GM12878 (cell line): ENCODE results near the gene TRIL. TPM values are rescaled to one million over a fixed set of nuclear protein-coding genes. Genes with fewer than 3 reads are reported as not detected.

Experiments
- ATAC-seq: fragments of 200-7000 bp; cut with Tn5 transposase; 3 replicates; pipeline ENCODE4 v1.9.1; 2020; ENCODE audit warnings: mild to moderate bottlenecking, moderate library complexity
- BruUV-seq: library from RNA; stranded (reverse); fragments of 400-500 nt; replicated peaks from 2 replicates; lab custom pipeline; 2021; lab: Mats Ljungman, UMichigan
- CTCF ChIA-PET: fragments of 300-600 bp; sonication (Branson Sonifier 250); formaldehyde crosslinking; extraction: SDS; loops from one replicate; lab custom pipeline; 2021; ENCODE audit warnings: inconsistent platforms; lab: Yijun Ruan, JAX
- POLR2A ChIA-PET: fragments of 350-600 bp; formaldehyde crosslinking; extraction: SDS; loops from one replicate; lab custom pipeline; 2021; ENCODE audit warnings: inconsistent platforms; lab: Charles Lee
- RAD21 ChIA-PET: fragments of 300-600 bp; sonication (Branson Sonifier 250); formaldehyde crosslinking; loops from one replicate; lab custom pipeline; 2023; ENCODE audit warnings: antibody characterized with exemption; ENCODE audit not compliant: unreplicated experiment; lab: Charles Lee
- SMC1A ChIA-PET: fragments of 300-600 bp; sonication (Branson Sonifier 250); formaldehyde crosslinking; loops from one replicate; lab custom pipeline; 2023; ENCODE audit not compliant: unreplicated experiment, uncharacterized antibody; lab: Charles Lee
- DNase-seq: peaks from one replicate; pipeline ENCODE4 v3.0.0-alpha.2; 2011; ENCODE audit warnings: low read depth, low spot score
- FAIRE-seq: peaks from 3 replicates; lab custom pipeline; 2011; peaks lifted over from hg19 to GRCh38; lab: Jason Lieb, UNC
- H2AFZ ChIP-seq: 2 replicates; pipeline ENCODE4 v1.6.0; 2011; ENCODE audit warnings: low read depth, low read length, control low read depth; ENCODE audit not compliant: control insufficient read depth
- H3K27ac ChIP-seq: 2 replicates; pipeline ENCODE4 v1.5.1; 2011; ENCODE audit warnings: control low read depth; ENCODE audit not compliant: control insufficient read depth, insufficient read depth
- H3K27me3 ChIP-seq, 2 experiments: replicated peaks in 1 of 2; 2 replicates each; pipeline versions ENCODE4 v1.6.0 to v1.6.1; 2011; ENCODE audit warnings: low read length in 1 of 2; ENCODE audit not compliant: control insufficient read depth in 2 of 2, insufficient read depth in 2 of 2
- H3K36me3 ChIP-seq, 2 experiments: 2 replicates each; pipeline ENCODE4 v1.5.1; 2011; ENCODE audit warnings: low read length in 1 of 2; ENCODE audit not compliant: control insufficient read depth in 2 of 2, insufficient read depth in 2 of 2
- H3K4me1 ChIP-seq: 2 replicates; pipeline ENCODE4 v1.6.1; 2011; ENCODE audit warnings: mild to moderate bottlenecking, low read length, moderate library complexity, mixed read lengths; ENCODE audit not compliant: control insufficient read depth, insufficient read depth
- H3K4me2 ChIP-seq: 2 replicates; pipeline ENCODE4 v1.6.0; 2011; ENCODE audit warnings: control low read depth; ENCODE audit not compliant: control insufficient read depth, insufficient read depth
- H3K4me3 ChIP-seq: fragments of 200-600 bp; sonication (generic); 2 replicates; pipeline ENCODE4 v1.5.1; 2016
- H3K79me2 ChIP-seq: 2 replicates; pipeline ENCODE4 v1.6.0; 2011; ENCODE audit warnings: low read length; ENCODE audit not compliant: control insufficient read depth, insufficient read depth
- H3K9ac ChIP-seq: 2 replicates; pipeline ENCODE4 v1.8.0; 2011; ENCODE audit warnings: low read length, control low read depth, mixed read lengths; ENCODE audit not compliant: control insufficient read depth, insufficient read depth
- H3K9me3 ChIP-seq: replicated peaks from 3 replicates; pipeline ENCODE4 v1.5.1; 2011; ENCODE audit warnings: mild to moderate bottlenecking, low read length; ENCODE audit not compliant: control insufficient read depth, insufficient read depth
- H4K20me1 ChIP-seq: 2 replicates; pipeline ENCODE4 v1.6.0; 2011; ENCODE audit not compliant: control insufficient read depth, insufficient read depth
- ASH2L ChIP-seq: fragments of 300-600, 200-600 bp; sonication (generic); IDR thresholded peaks from 2 replicates; pipeline ENCODE4 v1.6.1; 2017; ENCODE audit warnings: low read depth, mild to moderate bottlenecking, borderline replicate concordance
- CHD1 ChIP-seq: IDR thresholded peaks from 2 replicates; pipeline ENCODE4 v1.6.1; 2012; ENCODE audit warnings: low read depth, low read length, improper control_type of control experiment
- E2F8 ChIP-seq: fragments of 450-650 bp; IDR thresholded peaks from 2 replicates; pipeline ENCODE4 v1.6.1; 2018; ENCODE audit warnings: mild to moderate bottlenecking, low read depth, moderate library complexity; ENCODE audit not compliant: partially characterized antibody
- ELK1 ChIP-seq: IDR thresholded peaks from 2 replicates; pipeline ENCODE4 v1.6.1; 2012; ENCODE audit warnings: low read depth, low read length, improper control_type of control experiment
- ETV6 ChIP-seq, 2 experiments: fragments of 450-650 bp in 1 of 2; IDR thresholded peaks in 1 of 2; conservative IDR thresholded peaks in 1 of 2; 2 replicates each; pipeline ENCODE4 v1.6.1; 2014; ENCODE audit warnings: antibody characterized with exemption in 1 of 2, borderline replicate concordance in 1 of 2, low read depth in 1 of 2, mild to moderate bottlenecking in 1 of 2, moderate library complexity in 1 of 2
- FOS ChIP-seq: IDR thresholded peaks from 3 replicates; pipeline ENCODE4 v1.6.1; 2011; ENCODE audit warnings: borderline replicate concordance; ENCODE audit not compliant: insufficient read length; ENCODE audit errors: extremely low read depth
- FOXM1 ChIP-seq: IDR thresholded peaks from 2 replicates; pipeline ENCODE4 v1.6.1; 2012; ENCODE audit warnings: low read depth, mild to moderate bottlenecking, inconsistent platforms, low read length, moderate library complexity
- HDAC2 ChIP-seq: fragments of 200-600 bp; sonication (generic); IDR thresholded peaks from 2 replicates; pipeline ENCODE4 v1.6.1; 2017
- JUNB ChIP-seq: IDR thresholded peaks from 2 replicates; pipeline ENCODE4 v1.6.1; 2016; ENCODE audit warnings: antibody characterized with exemption, mild to moderate bottlenecking
- NR2C2 ChIP-seq: IDR thresholded peaks from 2 replicates; pipeline ENCODE4 v1.6.1; 2011; ENCODE audit warnings: borderline replicate concordance, low read depth; ENCODE audit not compliant: control insufficient read depth, insufficient read length
- NRF1 ChIP-seq: conservative IDR thresholded peaks from 2 replicates; pipeline ENCODE4 v1.6.1; 2011; ENCODE audit warnings: mild to moderate bottlenecking, low read depth, low read length, improper control_type of control experiment
- POLR2A ChIP-seq: IDR thresholded peaks from 2 replicates; pipeline ENCODE4 v1.6.1; 2011; ENCODE audit warnings: low read depth, mild to moderate bottlenecking, low read length
- RB1 ChIP-seq: fragments of 450-650 bp; formaldehyde crosslinking; IDR thresholded peaks from 2 replicates; pipeline ENCODE4 v1.6.1; 2017; ENCODE audit warnings: mild to moderate bottlenecking, borderline replicate concordance
- RELA ChIP-seq: fragments of 450-650 bp; IDR thresholded peaks from 2 replicates; pipeline ENCODE4 v1.8.0; 2014; ENCODE audit warnings: borderline replicate concordance; ENCODE audit not compliant: partially characterized antibody
- SMARCA5 ChIP-seq: fragments of 450-650 bp; IDR thresholded peaks from 2 replicates; pipeline ENCODE4 v1.6.1; 2017; ENCODE audit warnings: mild to moderate bottlenecking
- YBX1 ChIP-seq: fragments of 450-650 bp; IDR thresholded peaks from 2 replicates; pipeline ENCODE4 v1.6.1; 2016; ENCODE audit warnings: antibody characterized with exemption
- YY1 ChIP-seq: IDR thresholded peaks from 2 replicates; pipeline ENCODE4 v1.6.1; 2011; ENCODE audit warnings: low read depth, mild to moderate bottlenecking, low read length
- WGBS: methylation state at CpG from one replicate; pipeline ENCODE4 v1.1.6; 2016; ENCODE audit warnings: low lambda C conversion rate; ENCODE audit not compliant: insufficient replicate concordance, insufficient coverage; ENCODE audit errors: missing lambda C conversion rate; 5-methylcytosine and 5-hydroxymethylcytosine counted together
- in situ Hi-C: fragments of 300-500 bp; cut with MboI; formaldehyde crosslinking; loops from 9 replicates; pipeline ENCODE4 v1.14.3; 2018; ENCODE audit warnings: mixed read lengths
- intact Hi-C: fragments of 100-400 bp; cut with micrococcal nuclease; formaldehyde crosslinking; loops from one replicate; pipeline ENCODE4 v1.14.2; 2022; ENCODE audit not compliant: unreplicated experiment
- polyA plus RNA-seq, 11 experiments: library from polyadenylated mRNA; depleted of rRNA in 4 of 11; unstranded in 6 of 11; stranded (reverse) in 5 of 11; fragments of >200 nt; fragmentation: Nextera tagmentation in 4 of 11; fragmentation: Illumina TruSeq in 1 of 11; extraction: Ambion mirVana in 4 of 11; extraction: Trizol in 1 of 11; gene quantifications; 1 replicate in 1 of 11; 2 replicates in 10 of 11; pipeline versions ENCODE4 v1.2.1 to v1.2.3, GENCODE V29; 2011 to 2016; ENCODE audit warnings: inconsistent platforms in 2 of 11, missing spikeins in 2 of 11, low read depth in 1 of 11
- total RNA-seq, 4 experiments: library from RNA; depleted of rRNA in 3 of 4; stranded (reverse); fragments of >200 nt in 3 of 4; fragmentation: Illumina TruSeq in 1 of 4; extraction: Trizol in 1 of 4; gene quantifications; 2 replicates each; pipeline versions ENCODE4 v1.2.1 to v1.2.3, GENCODE V29; 2013 to 2021

TRIL gene
- total and polyA plus RNA-seq, 10 of the 15 experiments (the other 5 are each of a cell fraction or from before 2014, with no cell fraction given) = not detected

GRCh38 chr7:28999427-28999826 is 41.3 kb upstream of the TRIL start:
- in situ Hi-C loops = no loop called here
- Histone ChIP-seq H3K4me2 (no peak overlapping the region), H3K9me3 (no peaks in the 10 kb centered on the region), H3K4me1 (no peaks in the 10 kb centered on the region), H3K27me3 (peaks cover 0 to 1% of the 10 kb centered on the region in 2 experiments; a peak in 3 of 4 replicates), H3K9ac (no peak overlapping the region), H3K27ac (no peak overlapping the region), H3K79me2 (no peaks in the 10 kb centered on the region), H3K4me3 (no peak overlapping the region), H4K20me1 (no peaks in the 10 kb centered on the region), H2AFZ (no peak overlapping the region), H3K36me3 (no peaks in the 10 kb centered on the region)
- ChIA-PET CTCF (interaction anchor here (1.2 kb wide), 1 partner anchor 77 kb away, joined by 3 read pairs; no protein-coding TSS in a partner anchor), RAD21 (no interaction called here), POLR2A (no interaction called here), SMC1A (no interaction called here)
- TF ChIP-seq POLR2A (no peak), RELA (no peak), E2F8 (no peak), JUNB (no peak), ETV6 (conservative IDR thresholded peaks at IDR 0.05 in 1 of 2, IDR thresholded peaks at IDR 0.05 in 1 of 2; ENCODE audit: borderline replicate concordance in 1 of 2, low read depth in 1 of 2) (no peak), SMARCA5 (no peak), ASH2L (no peak), NRF1 (no peak), FOXM1 (no peak), NR2C2 (no peak), FOS (no peak), HDAC2 (no peak), YBX1 (no peak), RB1 (no peak), CHD1 (no peak), ELK1 (no peak), YY1 (no peak)
- DNase-seq (no peak), FAIRE-seq (no peak), ATAC-seq (no peak)
- 88% methylated on average over 5 of the region's 5 CpGs for WGBS
- no TSS peak for BruUV-seq
- intact Hi-C loops = no loop called here
